ENCODE data around the gene ZNF578.
"Not testable (repeated sequence)": the region's sequence is repeated elsewhere in the genome, so short reads cannot be mapped to it uniquely, and the experiment has no call there.

ZNF578 gene

DNA sequence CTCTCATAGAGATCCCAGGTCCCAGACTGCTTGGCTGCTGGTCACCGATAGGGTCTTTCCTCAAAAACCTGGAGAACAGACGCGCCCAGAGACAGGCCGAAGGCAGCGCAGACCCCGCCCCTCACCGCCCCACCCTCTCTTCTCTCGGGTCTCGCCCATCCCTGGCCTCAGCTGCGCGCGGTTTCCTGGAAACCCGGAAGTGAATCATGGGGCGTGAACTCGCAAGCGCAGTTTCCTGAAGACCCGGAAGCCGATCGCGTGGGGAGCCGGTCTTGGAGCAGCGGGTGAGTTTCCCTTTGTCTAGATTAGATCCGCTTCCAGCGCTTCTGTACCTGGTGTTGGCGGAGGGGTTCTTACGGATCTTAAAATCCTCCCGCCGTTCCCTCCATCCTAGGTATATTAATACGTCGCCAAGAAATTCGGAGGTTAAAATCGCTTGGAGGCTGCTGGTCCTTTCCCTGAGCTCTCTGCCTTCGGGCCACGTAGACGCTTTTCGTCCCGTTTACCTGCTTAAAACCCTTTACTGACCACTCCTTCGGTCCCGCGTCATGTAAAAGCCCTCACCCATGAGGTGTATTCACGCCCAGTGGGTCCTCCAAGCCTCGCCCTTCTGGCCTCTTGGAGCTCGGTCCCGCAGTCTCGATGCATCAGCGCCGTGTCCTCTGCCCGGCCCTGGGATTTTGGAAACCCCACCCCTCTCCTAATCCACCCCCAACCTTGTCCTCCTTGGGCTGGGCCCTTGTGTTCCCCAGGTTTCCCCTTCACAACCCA lies at the start of gene ZNF578:
TSS of gene ZNF578 (plus strand) at position 230 of the 771 bp plus-strand sequence. CDS start 48,293 bp downstream, outside the sequence.
- peak; percentile 44 to 49 for DNase-seq

- DNase-seq, result no peak
These were observed 43.1 kb upstream of the ZNF578 start for GRCh38 chr19:52410276-52410675.

DNA sequence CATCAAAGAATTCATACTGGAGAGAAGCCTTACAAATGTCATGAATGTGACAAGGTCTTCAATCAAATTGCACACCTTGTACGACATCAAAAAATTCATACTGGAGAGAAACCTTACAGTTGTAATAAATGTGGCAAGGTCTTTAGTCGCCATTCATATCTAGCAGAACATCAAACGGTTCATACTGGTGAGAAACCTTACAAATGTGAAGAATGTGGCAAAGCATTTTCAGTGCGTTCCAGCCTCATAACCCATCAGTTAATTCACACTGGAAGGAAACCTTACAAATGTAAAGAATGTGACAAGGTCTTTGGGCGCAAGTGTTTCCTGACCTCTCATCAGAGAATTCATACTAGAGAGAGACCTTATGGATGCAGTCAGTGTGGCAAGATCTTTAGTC lies 37.6 kb upstream of the ZNF578 start:
- DNase-seq, result no peak

DNA sequence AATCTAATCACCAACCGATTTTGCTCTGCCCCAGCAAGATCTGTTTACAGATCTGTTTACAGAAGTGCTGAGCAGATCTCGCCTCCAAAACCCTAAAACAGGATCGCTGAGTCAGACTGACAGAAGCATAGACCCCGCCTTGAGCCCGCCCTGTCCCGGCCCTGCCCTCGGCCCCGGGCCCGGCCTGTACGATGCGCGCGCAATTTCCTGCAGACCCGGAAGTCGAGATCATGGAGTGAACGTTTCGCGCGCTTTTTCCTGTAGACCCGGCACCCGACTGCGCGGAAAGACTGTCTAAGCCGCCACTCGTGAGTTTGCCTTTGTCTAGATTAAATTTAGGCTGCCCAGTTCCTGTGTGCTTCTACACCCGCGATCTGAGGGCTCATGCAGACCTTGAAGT lies 24.4 kb upstream of the ZNF578 start, which contains the start of gene ZNF534:
TSS of gene ZNF534 (plus strand) at position 212 of the 400 bp plus-strand sequence. CDS start 2,327 bp downstream, outside the sequence.
- DNase-seq, result no peak

- DNase-seq, result no peak
These were observed 11.2 kb upstream of the ZNF578 start for GRCh38 chr19:52442179-52442578.

DNA sequence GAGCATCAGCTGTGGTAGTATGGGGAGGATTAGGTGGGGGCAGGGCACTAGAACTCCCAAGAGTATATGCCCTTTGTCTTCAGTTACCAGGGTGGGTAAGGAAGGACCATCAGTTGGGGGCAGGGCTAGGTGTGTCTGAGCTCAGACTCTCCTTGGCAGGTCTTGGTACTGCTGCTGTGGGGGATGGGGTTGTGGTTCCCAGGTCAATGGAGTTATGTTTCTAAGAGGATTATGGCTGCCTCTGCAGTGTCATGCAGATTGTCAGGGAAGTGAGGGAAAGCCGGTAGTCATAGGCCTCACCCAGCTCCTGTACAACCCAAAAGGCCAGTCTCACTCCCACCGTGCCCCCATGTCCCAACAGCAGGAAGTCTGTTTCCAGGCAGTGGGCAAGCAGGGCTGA lies 8.8 kb upstream of the ZNF578 start:
- DNase-seq, result no peak

DNA sequence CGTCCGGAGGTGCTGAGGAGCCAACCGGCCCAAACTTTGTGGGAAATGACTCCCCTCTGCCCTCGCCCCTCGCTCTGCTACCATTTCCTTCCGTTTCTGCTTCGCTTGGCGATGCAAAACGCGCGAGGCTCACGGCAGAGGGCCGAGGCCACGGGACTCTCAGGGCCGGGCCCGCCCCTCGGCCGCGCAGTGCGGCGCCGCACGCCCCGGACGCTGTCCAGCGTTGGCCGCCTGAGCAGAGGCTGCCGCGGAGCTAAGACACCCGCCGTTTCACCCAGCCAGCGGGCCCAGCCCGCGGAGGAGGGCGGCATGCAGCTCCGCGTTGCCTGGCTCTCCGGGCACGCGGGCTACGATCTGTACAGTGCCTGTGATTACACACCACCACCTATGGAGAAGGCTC lies 2.1 kb upstream of the ZNF578 start:
- DNase-seq, result no peak

DNA sequence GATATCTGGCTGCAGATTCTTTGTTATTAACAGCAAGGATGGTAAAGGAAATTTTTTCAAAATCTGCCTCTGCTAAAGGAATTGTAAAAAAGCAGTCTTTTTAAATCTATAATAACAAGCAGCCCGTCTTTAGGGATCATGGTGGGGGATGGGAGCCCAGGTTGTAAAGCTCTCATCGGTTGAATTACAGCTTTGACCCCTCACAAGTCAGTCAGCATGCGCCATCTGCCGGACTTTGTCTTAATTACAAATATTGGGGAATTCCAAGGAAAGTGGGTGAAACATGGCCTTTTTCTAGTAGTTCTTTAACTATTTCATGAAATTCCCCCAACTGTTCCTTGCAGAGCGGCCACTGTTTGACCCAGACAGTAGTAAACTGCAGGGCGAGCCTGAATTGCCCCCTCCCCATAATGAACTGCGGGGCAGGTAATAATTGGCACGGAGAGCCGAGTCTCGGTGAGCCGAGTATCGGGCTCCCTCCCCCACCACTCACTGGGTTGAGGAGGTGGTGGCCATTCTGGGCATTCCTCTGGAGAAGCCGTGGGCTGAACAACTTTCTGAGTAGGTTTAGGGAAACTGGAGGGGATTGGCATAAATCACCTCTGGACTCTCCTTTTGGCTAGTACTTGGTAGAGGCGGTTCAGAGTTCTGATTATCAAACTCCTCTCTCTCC lies 11.6 kb downstream of the ZNF578 start:
- DNase-seq, result no peak

DNA sequence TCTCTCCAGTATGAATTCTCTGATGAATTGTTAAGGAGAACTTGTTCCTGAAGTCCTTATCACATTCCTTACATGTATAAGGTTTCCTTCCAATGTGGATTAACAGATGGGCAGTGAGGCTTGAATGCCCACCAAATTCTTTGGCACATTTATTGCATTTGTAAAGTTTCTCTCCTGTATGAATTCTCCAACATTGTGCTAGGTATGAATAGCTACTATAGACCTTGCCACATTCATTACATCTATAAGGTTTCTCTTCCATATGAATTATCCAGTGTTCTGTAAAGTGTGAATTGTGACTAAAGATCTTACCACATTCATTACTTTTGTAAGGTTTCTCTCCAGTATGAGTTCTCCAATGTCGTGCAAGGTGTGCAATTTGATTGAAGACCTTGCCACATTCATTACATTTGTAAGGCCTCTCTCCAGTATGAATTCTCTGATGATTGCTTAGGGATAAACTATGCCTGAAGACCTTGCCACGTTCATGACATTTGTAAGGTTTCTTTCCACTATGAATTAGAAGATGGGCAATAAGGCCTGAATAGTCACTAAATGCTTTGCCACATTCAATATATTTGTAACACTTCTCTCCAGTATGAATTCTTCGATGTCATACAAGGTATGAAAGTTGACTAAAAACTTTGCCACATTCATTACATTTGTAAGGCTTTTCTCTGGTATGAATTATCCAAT lies 20.4 kb downstream of the ZNF578 start:
- DNase-seq, result no peak

- DNase-seq, result no peak
These were observed 21.2 kb downstream of the ZNF578 start for GRCh38 chr19:52474351-52475127.

DNA sequence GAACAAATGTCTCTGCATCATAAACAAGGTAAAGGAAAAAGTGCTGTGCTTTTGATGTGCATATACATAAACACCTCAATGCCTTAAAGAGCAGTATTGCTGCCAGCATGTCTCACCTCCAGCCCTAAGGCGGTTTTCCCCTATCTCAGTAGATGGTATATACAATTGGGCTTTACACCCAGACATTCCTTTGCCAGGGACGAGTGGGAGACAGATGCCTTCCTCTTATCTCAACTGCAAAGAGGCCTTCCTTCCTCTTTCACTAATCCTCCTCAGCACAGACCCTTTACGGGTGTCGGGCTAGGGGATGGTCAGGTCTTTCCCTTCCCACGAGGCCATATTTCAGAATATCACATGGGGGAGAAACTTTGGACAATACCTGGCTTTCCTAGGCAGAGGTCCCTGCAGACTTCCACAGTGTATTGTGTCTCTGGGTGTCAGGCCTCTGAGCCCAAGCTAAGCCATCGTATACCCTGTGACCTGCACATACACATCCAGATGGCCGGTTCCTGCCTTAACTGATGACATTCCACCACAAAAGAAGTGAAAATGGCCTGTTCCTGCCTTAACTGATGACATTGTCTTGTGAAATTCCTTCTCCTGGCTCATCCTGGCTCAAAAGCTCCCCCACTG lies 30.9 kb downstream of the ZNF578 start:
- not testable (repeated sequence) for DNase-seq

DNA sequence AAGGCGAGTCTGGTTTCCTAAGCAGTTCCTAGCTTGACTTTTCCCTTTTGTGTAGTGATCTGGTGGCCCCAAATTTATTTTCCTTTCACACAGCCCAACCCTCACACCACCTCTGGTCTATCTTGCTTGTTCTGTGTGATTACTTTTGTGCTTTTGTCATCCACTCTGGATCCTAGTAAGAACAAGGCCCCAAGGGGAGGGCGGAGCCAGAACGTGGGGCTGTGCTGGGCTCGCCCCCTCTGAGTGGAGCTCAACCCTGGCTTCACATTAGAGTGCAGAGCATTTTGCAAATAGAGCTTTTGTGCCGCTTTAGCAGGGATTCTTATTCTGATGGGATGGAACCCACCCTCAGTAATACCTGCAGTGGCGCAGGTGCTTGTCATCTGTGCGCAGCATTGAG lies 31.7 kb downstream of the ZNF578 start:
- not testable (repeated sequence) for DNase-seq

DNA sequence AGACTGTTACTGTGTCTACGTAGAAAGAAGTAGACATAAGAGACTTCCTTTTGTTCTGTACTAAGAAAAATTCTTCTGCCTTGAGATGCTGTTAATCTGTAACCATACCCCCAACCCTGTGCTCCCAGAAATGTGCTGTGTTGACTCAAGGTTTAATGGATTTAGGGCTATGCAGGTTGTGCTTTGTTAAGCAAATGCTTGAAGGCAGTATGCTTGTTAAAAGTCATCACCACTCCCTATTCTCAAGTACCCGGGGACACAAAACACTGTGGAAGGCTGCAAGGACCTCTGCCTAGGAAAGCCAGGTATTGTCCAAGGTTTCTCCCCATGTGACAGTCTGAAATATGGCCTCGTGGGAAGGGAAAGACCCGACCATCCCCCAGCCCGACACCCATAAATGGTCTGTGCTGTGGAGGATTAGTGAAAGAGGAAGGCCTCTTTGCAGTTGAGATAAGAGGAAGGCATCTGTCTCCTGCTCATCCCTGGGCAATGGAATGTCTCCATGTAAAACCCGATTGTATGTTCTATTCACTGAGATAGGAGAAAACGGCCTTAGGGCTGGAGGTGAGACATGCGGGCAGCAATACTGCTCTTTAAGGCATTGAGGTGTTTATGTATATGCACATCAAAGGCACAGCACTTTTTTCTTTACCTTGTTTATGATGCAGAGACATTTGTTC lies 32.3 kb downstream of the ZNF578 start:
- DNase-seq, result not testable (repeated sequence)

DNA sequence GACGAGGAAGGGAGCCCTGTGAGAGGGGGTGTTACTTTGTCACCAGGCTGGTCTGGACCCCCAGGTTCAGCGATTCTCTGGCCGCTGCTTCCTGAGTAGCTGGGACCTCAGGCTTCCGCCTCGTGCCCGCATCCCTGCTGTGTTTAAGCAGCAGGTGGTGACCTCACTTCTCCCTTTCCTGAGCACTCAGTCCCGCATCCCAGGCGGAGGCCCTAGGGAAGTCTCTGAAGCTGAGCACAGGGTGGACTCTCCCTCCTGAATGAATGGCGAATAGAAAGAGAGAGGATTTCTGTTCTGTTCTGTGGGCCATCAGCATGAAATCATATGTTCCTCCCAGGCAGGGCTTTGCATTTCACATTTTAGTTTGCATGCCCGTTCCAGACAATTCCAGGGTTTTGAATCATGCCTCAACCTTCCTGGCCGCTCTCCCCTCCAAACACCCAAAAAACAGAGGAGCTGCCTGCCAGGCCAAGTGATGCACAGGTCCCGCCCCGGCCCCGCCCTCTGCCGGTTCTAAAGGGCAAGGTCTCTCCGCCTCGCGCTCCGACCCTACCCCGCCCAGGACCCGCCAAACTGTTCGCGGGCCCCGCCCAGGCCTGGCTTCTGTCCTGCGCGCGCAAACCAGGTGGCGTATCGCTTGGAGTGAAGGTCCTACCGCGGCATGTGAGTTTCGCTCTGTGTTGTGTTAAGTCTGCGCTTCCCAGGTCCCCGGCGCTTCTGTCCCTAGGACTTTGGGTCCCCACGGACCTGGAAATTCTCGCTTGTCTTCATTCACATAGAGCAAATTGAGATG lies 39.0 kb downstream of the ZNF578 start:
- no peak for DNase-seq

DNA sequence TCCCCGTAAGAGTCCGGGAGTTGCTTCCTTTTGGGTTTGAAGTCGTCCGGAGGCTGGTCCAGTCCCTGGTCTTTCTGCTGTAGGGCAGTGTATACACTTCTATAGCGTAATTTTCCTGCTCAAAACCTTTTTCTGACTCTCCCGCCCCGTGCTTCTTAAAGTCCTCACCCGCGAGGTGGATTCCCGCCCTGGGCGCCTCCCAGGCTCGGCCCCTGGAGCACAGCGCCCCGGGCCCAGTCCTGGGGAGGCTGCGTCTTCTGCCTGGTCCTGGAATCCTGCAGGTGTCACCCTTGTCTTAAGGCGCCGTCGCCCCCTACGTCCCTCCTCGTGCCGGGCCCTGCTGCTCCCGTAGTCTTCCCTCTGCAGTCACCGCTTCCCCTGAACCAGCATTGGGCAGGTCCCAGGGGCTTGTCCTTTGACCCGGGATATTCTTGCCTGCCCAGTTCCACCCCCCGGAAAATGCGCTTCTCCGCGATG lies 39.7 kb downstream of the ZNF578 start:
- no peak for DNase-seq

DNA sequence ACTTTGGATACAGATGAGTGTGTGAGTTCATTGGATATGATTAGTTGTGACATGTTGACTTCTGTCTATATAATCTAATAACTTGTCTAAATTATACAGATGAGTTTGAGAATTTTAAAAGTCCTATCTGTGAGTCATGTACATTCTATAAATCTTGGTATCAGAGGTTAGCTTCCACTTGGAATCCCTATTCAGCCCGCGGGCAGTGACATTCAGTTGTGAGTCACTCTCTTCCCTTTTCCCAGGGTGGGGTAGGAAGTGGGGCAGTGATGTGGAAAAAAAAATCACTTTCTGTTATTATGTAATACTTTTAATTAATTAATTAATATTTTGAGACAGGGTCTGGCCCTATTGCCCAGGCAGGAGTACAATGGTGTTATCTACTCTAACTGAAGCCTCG lies 41.2 kb downstream of the ZNF578 start:
- no peak for DNase-seq

DNA sequence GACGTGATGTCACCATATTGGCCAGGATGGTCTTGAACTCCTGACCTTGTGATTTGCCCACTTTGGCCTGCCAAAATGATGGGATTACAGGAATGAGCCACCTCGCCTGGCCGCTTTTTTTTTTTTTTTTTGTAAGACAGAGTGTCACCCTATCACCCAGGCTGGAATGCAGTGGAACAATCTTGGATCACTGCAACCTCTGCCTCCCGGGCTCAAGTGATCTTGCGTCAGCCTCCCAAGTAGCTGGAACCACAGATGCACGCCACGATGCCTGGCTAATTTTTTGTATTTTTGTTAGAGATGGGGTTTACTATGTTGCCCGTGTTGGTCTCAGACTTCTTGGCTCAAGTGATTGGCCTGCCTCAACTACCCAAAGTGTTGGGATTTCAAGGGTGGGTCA lies 45.2 kb downstream of the ZNF578 start:
- no peak for DNase-seq

GRCh38 chr19:52500474-52500873 lies 47.1 kb downstream of the ZNF578 start:
- not testable (repeated sequence) for DNase-seq

DNA sequence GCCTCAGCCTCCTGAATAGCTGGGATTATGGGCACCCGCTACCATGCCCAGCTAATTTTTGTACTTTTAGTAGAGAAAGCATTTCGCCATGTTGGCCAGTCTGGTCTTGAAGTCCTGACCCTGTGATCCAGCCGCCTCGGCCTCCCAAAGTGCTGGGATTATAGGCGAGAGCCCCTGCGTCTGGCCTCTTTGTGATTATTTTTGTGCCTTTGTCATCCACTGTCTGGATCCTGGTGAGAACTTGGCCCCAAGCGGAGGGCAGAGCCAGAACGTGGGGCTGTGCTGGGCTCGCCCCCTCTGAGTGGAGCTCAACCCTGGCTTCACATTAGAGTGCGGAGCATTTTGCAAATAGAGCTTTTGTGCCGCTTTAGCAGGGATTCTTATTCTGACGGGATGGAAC lies 47.6 kb downstream of the ZNF578 start:
- DNase-seq, result not testable (repeated sequence)

GRCh38 chr19:52507266-52507665 lies 53.9 kb downstream of the ZNF578 start:
- no peak for DNase-seq

DNA sequence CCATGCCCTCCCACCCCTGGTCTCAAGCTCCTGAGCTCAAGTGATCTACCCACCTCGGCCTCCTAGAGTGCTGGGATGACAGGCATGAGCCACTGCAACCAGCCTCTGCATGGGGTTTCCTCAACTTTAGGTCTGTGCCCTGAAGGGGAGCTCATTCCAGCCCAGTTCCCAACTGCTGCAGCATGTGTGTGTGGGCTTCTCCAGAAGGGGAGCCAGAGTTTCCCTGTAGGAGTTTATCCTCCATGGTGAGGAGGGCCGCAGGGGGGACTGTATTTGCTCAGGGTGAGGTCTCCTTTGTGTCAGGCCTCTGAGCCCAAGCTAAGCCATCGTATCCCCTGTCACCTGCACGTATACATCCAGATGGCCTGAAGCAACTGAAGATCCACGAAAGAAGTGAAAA lies 62.8 kb downstream of the ZNF578 start:
- DNase-seq, result no peak
